Left lung (tissue), 10 donors: ENCODE data around the gene IL1RL1. TPM values are rescaled to one million over a fixed set of nuclear protein-coding genes. Genes with fewer than 3 reads are reported as not detected.

ENCODE experiments used
- ATAC-seq: fragments of 200-7000 bp; cut with Tn5 transposase; one replicate; pipeline ENCODE4 v1.9.1; 2020; ENCODE audit warnings: moderate library complexity
- DNase-seq, 4 donors: peaks; one replicate each; pipeline ENCODE4 v3.0.0-alpha.2; 2013 to 2020
- H3K27ac ChIP-seq, 2 donors: fragments of 200-600 bp; sonication (generic) in 1 of 2; one replicate each; pipeline versions ENCODE4 v1.5.0 to v1.8.0; 2020 to 2021
- H3K27me3 ChIP-seq, 2 donors: fragments of 200-600 bp; sonication (generic) in 1 of 2; one replicate each; pipeline versions ENCODE4 v1.5.0 to v1.8.0; 2020 to 2021
- H3K36me3 ChIP-seq, 2 donors: fragments of 200-600 bp; sonication (generic) in 1 of 2; one replicate each; pipeline versions ENCODE4 v1.5.0 to v1.8.0; 2020 to 2021
- H3K4me1 ChIP-seq, 2 donors: fragments of 200-600 bp; one replicate each; pipeline ENCODE4 v1.8.0; 2021
- H3K4me3 ChIP-seq, 2 donors: fragments of 200-600 bp; sonication (generic) in 1 of 2; one replicate each; pipeline versions ENCODE4 v1.5.0 to v1.8.0; 2020 to 2021; ENCODE audit warnings: mild to moderate bottlenecking in 1 of 2
- H3K9me3 ChIP-seq, 2 donors: fragments of 200-600 bp; sonication (generic) in 1 of 2; one replicate each; pipeline versions ENCODE4 v1.5.0 to v1.8.0; 2020 to 2021
- CTCF ChIP-seq, 2 donors: fragments of 200-600 bp; sonication (generic) in 1 of 2; IDR thresholded peaks; one replicate each; pipeline versions ENCODE4 v1.5.0 to v1.8.0; 2021; ENCODE audit warnings: antibody characterized with exemption in 2 of 2
- intact Hi-C, 2 donors: fragments of 100-400 bp; cut with DNase I; formaldehyde crosslinking; loops; one replicate each; pipeline versions ENCODE4 v1.11.2 to v1.14.2; 2022
- polyA plus RNA-seq, 6 donors: library from polyadenylated mRNA; unstranded; fragments of 120-200 nt; gene quantifications; one replicate each; pipeline ENCODE4 v1.2.1, GENCODE V29; 2013; ENCODE audit not compliant: insufficient read length in 6 of 6
- total RNA-seq, 2 donors: library from RNA; stranded (reverse); fragmentation: NEBNext Ultra II Directional; extraction: Animal tissue kit (Norgen Biotek cat#: 25700); gene quantifications; one replicate each; pipeline ENCODE4 v1.2.1, GENCODE V29; 2021
- donor health status: DM: no; HTN: yes; CAD: no.
- donor health status: DM: no; HTN: no; CAD: no.

The IL1RL1 gene
- total and polyA plus RNA-seq, 8 donors = 0.13 to 72.2 (median 0.25) TPM

- Histone ChIP-seq H3K27ac (peak overlapping the region in 1 of 2 donors; percentile 9), H3K4me1 (peaks cover 10 to 11% of the 10 kb centered on the region in 2 donors), H3K4me3 (peak overlapping the region in 1 of 2 donors; percentile 8), H3K27me3 (no peaks in the 10 kb centered on the region), H3K36me3 (no peaks in the 10 kb centered on the region), H3K9me3 (no peaks in the 10 kb centered on the region)
- ATAC-seq = peak; percentile 46
- intact Hi-C loops = no loop called here
- no peak for TF ChIP-seq CTCF (IDR thresholded peaks at IDR 0.05)
- DNase-seq = no peak
These were observed 26.4 kb downstream of the IL1RL1 start for GRCh38 chr2:102337481-102338386.

DNA sequence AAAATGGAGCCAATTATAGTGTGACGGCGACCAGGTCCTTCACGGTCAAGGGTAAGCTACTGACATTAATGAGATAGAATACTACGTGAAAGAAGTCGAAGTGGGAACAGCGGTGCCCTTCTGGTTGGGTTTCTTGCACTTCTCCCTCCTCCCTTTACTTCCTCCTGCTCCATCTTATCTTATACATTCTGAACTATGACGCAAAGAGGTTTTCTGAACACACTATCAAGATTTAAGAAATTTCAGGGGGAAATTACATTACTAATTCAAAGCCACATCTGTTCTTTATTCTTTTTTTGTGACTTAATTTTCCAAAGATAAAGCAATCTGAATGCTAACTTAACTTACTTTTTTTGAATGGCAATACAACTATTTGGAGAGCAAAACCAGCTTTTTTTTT is 29.4 kb downstream of the IL1RL1 start:
- Histone ChIP-seq H3K27ac (no peak overlapping the region), H3K9me3 (no peaks in the 10 kb centered on the region), H3K4me3 (no peak overlapping the region), H3K4me1 (peaks cover 9 to 11% of the 10 kb centered on the region in 2 donors), H3K27me3 (no peaks in the 10 kb centered on the region), H3K36me3 (no peaks in the 10 kb centered on the region)
- intact Hi-C loops = loop anchor here in 1 of 2 donors (10.0 kb wide), 1 partner anchor 86 kb away; no protein-coding TSS in a partner anchor
- ATAC-seq (no peak), DNase-seq (no peak)
- TF ChIP-seq CTCF (IDR thresholded peaks at IDR 0.05) = no peak

DNA sequence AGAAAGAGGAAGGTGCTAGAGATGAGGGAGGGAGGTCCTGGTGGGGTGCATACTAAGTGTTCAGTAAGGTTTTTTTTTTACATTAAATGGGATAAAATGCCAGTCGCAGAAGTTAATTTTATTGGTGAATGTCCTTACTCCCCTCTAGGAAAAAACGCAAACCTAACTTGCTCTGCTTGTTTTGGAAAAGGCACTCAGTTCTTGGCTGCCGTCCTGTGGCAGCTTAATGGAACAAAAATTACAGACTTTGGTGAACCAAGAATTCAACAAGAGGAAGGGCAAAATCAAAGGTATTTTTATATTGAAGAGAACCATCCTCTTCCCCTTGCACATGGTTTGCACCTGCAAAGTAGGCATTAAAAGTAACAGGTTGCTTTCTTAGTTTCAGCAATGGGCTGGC is 31.5 kb downstream of the IL1RL1 start:
- ATAC-seq = no peak
- Histone ChIP-seq H3K9me3 (no peaks in the 10 kb centered on the region), H3K4me1 (no peaks in the 10 kb centered on the region), H3K27ac (no peak overlapping the region), H3K36me3 (no peaks in the 10 kb centered on the region), H3K27me3 (no peaks in the 10 kb centered on the region), H3K4me3 (no peak overlapping the region)
- intact Hi-C loops = loop anchor here in 1 of 2 donors (10.0 kb wide), 1 partner anchor 88 kb away; no protein-coding TSS in a partner anchor
- peak in 1 of 4 donors; percentile 45 for DNase-seq
- TF ChIP-seq CTCF (IDR thresholded peaks at IDR 0.05) = no peak

GRCh38 chr2:102344397-102344796 is 33.0 kb downstream of the IL1RL1 start:
- Histone ChIP-seq H3K36me3 (no peaks in the 10 kb centered on the region), H3K4me3 (no peak overlapping the region), H3K4me1 (no peaks in the 10 kb centered on the region), H3K27me3 (no peaks in the 10 kb centered on the region), H3K27ac (no peak overlapping the region), H3K9me3 (no peaks in the 10 kb centered on the region)
- ATAC-seq (no peak), DNase-seq (no peak)
- intact Hi-C loops = loop anchor here in 1 of 2 donors (10.0 kb wide), 1 partner anchor 90 kb away; no protein-coding TSS in a partner anchor
- no peak for TF ChIP-seq CTCF (IDR thresholded peaks at IDR 0.05)

GRCh38 chr2:102345329-102345920 is 34.1 kb downstream of the IL1RL1 start:
- TF ChIP-seq CTCF (IDR thresholded peaks at IDR 0.05) = no peak

More at GRCh38 chr2:102345329-102345920, 34.1 kb downstream of the IL1RL1 start:
- DNase-seq (no peak), ATAC-seq (no peak)
- intact Hi-C loops = loop anchor here in 1 of 2 donors (10.0 kb wide), 1 partner anchor 91 kb away; no protein-coding TSS in a partner anchor
- Histone ChIP-seq H3K9me3 (no peaks in the 10 kb centered on the region), H3K36me3 (no peaks in the 10 kb centered on the region), H3K27ac (no peak overlapping the region), H3K27me3 (no peaks in the 10 kb centered on the region), H3K4me3 (no peak overlapping the region), H3K4me1 (no peaks in the 10 kb centered on the region)
